Measurements from ENCODE around the gene LRFN5. TPM values are rescaled to one million over a fixed set of nuclear protein-coding genes. Genes with fewer than 3 reads are reported as not detected.
"Not testable (repeated sequence)": the region's sequence is repeated elsewhere in the genome, so short reads cannot be mapped to it uniquely, and the experiment has no call there.

The LRFN5 gene
- total RNA-seq: not detected in 2 replicates

DNA sequence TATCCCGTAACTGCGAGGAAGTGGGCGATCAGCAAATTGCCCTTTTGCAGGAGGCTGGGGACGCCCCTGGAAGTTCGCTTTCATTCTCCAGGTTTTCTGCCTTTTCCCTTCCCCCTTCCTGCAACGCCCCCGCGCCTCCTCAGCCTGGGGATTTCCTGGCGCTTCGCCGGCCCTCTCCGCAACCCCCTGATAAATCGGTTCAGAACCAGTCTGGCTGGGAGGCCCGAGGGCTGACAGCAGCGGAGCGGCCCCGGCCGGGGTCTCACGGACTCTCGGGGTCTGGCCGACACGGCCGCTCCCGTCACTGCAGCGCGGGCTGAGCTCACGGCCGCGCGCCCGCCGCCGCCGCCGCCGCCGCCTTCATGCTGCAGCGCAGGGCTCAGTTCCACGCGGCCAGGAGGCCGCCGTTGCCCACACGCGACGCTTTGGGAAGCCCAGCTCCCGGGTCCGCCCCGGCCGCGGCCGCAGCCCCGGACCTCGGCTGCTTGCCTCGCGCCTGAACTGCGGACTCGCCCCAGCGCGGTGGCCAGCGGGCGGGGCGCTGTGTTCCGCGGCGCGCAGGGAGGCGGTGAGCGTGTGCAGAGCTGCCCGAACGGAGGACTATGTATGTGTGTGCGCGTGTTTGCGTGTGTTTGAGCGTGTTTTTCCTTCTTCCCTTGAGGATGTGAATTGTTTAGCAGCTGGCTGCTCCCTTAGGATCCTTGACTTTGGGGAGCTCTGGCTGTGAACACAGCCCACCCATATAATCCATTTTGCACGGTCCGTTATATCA lies at the start of gene LRFN5:
TSS of gene LRFN5 (plus strand) at position 345 of the 772 bp plus-strand sequence.
- DNase-seq: peak; percentile 23

DNA sequence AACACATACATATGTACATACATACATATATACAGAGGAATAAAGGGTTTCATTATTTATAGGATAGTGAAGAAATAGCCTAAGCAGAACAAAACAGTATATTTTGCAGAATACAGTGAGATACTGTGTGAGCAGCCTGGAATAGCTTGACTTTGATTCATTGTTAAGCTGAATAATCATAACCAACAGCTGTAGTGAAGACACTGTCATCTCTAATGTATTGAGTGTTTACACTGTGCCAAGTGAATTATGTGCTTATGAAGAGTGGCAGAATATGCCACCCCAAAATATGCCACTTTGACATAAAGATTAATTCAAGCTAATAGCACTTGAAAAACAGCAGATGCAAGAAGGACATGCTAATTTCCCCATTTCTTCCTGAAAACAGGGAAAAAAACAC lies 48.2 kb upstream of the LRFN5 start:
- no peak for DNase-seq

DNA sequence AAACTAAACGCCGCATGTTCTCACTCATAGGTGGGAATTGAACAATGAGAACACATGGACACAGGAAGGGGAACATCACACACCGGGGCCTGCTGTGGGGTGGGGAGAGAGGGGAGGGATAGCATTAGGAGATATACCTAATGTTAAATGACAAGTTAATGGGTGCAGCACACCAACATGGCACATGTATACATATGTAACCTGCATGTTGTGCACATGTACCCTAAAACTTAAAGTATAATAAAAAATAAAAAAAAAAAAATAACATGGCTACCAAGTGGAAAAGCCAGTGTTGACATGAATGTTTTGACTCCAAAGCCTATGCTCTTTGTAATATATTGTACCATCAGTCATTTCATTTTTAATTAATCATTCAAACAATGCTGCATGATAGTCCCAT lies 39.8 kb upstream of the LRFN5 start:
- not testable (repeated sequence) for DNase-seq

DNA sequence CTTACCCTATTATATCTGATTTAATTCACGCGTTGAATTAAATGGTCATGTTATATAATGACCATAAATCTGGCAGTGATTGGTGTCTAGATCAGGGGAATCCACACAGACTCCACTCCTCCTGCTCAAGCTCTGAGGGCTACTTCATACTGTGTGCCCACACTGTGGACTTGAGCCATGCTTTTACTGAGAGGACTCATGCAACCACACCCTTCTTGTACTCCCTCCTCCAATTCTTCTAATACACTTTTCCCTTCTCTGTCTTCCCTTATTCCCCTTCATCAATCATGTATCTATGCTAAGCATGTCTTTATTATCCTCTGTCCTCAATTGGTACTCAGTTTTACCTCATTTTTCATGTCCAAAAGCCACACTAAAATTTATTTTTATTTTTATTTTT lies 37.7 kb upstream of the LRFN5 start:
- DNase-seq: no peak

DNA sequence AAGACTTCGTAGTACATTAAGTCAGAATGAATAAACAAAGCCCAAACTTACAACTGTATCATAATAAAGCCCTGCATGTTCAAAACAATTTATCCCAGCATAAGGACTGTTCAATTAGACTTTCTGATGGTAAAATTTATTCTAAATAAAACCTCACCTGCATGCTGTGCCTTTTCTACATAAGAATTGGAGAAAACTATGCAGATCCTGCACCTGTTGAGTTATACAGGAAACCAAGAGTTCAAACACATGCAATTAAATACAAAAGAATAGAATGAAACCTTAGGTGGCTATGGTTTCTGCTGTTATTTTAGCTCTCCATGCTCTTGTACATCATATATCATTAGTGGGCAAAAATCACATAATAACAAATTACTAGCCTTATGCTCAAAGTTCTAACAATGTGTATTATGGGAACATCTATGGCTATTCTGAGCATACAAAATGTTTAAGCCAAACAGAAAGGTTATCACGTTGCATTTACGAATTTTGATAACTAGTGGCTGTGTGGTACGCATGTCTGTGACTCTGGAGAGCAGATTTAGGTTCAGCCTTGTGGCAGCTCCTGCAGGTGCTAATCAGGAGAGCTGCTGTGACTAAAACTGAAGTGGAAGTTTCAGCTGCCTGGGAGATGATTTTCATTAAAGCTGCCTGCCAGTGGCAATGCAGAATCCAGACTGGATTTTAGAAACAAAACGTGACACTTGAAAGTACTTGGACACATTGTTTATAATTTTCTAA lies 36.1 kb upstream of the LRFN5 start:
- DNase-seq: no peak

DNA sequence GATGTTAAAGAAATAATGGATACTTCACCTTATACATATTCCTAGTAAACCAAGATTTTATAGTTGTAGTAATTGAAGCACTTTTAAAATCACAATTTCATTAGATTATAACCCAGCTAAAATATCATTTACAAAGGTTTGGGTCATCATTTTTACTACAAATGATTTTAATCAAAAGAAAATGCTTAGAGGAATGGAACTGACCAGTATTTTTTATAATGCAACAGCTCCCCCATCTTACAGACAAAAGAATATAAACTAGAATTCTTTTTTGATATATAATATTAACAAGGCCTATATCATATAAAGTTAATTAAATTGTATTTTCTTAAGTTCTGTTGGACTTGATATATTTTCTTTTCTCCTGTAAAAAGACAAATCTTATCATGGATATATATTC lies 20.4 kb upstream of the LRFN5 start:
- DNase-seq: no peak

DNA sequence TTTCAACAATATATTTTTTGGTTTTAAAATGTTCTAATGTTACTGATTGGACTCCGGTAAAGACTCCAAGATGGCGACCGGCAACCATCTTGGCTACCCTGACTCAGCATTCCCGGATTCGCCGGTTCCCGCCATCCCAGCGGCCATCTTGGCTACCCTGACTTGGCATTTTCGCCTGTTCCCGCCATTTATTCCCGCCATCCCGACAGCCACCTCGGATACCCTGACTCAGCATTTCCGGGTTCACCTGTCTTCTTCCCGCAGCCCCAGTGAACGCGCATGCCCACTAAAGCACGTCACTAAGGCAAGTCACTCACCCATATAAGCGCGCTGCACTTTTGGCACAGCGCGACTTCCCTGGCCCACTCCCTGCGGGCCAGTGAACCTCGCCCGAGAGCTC lies 9.0 kb upstream of the LRFN5 start:
- no peak for DNase-seq

DNA sequence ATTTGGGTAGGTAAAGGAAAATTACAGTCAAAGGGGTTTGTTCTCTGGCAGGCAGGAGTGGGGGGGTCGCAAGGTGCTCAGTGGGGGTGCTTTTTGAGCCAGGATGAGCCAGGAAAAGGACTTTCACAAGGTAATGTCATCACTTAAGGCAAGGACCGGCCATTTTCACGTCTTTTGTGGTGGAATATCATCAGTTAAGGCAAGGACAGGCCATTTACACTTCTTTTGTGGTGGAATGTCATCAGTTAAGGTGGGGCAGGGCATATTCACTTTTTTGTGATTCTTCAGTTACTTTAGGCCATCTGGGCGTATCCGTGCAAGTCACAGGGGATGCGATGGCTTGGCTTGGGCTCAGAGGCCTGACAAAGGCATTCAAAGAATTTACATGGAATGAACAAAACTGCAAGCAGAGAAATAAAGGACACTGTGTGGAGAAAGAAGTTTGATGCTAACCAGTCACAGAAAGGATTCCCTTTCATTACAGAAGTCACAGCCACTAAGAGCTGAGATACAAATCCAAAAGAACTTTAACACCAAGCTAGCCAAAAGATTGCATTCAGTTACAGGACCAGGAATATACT lies 6.8 kb upstream of the LRFN5 start:
- DNase-seq: not testable (repeated sequence)

DNA sequence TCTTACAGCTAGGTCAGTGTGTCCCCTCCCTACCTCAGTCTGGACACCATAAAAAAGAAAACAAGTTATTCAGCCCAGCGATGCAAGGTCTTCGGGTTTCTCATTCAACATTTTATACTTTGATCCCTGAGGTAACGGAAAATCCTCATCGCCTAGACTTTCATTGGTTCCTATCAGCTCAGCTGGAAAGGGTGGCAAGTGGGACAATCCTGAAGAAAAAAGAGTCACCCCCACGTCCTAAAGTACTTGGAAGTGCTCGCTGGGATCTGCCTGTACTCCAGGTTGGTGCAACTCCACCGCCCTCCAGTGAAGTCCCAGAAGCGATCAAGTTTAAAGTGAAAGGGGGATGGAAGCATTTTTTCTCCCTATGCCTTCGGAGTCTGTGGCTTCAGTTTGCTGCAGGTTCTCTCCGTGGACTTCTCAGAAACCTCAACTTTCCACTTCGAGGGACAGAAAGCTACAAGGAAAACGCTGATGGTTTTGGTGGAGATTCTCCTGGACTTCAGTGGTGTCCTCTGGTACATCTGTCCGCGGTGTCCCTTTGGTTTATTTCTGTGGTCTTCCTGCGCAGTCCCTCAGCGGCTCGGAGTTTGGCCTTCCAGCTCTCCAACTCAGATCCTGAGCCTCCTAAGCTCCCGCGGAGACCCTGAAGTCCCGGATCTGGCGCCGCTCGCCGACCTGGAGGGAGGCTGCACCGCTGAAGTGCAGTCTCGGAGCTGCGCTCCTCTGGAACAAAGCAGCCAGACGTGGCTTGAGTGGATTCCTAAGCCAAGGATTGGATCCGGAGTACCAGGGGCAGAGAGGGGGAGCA lies 1.8 kb upstream of the LRFN5 start:
- peak; percentile 26 for DNase-seq

DNA sequence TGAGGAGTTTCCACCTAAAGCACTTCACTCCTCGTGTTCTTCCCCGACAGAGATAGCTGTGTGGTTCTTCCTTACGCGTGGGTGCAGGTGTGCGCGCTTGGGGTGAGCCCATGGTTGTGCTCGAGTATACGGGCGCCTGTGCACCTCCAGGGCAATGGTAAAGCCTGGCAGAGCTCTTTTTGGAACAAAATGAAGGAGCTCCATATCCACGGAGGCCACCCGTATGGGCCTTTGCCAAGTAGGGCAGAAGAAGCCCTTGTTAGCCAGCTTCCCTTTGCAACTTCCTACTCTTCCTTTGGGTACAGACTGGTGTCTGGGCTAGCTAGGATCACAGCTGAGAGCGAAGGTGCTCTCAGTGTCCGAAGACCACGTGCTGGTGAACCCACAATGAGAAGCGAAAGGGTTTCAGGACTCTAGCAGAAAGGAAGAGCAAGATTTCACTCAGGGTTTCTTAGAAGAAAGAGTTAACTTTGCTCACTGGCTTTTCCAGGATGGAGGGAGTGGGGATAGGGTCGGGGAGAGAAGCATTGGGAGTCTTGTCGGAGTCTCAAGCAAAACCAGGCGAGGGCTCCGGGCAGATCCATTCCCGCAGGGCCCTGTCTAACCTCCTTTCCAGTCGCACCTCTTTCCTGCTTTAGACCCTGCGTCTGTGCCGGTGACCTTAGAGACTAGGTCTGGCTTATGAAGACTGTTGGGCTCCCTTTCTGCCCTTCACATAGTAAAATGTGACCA lies 960 bp upstream of the LRFN5 start:
- no peak for DNase-seq

DNA sequence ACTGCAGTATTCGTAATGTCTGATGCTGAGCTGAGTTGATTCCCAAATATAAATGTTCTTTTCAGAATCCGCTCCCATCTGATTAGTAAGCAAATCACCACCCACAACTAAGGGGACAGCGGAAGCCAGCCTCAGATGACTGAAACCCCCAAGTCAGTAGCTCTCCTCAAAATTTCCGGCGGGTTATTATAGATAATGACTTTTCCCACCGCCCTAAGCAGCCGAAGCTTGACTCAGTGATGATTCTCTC lies 469 bp upstream of the LRFN5 start:
- no peak for DNase-seq

DNA sequence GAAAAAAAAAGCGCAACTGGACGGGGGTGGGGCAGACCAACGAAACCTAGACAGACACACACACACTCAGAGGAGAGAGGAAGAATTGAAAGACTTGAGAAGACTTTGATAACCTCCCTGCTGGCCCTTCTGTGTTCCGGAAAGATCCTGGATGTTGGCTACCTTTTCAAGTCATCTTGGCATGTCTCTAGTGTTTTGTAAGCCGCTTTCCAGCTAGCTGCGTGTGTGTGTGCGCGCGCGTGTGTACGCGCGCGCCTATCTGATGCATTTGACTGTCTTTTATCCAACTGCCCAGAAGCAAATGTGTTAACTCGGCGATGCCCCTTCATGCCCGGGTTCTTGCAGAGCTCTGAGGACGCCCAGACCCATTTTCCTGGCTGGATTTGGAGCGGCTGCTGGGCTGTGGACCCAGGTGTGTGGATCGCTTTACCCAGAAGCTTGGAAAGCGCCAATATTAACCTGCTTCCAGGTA lies 664 bp downstream of the LRFN5 start:
- DNase-seq: peak; percentile 4

DNA sequence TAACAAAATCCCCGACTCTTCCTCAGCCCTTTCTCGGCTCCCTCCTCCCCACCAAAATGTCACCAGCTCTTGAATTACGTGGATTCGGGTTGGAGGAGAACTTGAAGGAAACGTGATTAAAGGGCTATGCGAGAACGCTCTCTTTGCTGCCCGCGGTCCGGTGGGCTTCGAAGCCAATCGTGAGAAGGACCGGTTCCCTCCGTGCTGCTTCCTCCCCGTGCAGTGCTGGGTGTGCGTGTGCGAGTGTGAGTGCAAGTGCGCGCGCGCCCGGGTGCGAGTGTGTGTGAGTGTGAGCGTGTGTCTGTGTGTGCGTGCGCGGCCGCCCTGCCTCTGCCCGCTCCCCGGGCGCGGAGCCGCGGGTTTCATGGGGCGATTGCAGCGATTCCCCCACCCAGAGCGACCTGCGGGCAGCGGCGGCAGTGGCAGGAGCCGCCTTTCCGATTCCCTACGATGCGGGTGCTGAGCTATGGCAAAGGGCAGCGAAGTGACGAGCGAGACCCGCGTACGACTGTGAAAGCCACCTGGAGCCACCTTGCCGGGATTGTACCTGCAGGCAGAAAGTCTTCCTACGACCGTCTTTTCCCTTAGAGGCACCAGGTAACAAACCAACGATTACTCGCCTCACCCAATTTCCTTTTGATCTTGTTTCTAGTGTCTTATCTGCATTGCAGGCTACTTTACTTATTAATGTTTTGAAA lies 1.4 kb downstream of the LRFN5 start:
- DNase-seq: no peak

DNA sequence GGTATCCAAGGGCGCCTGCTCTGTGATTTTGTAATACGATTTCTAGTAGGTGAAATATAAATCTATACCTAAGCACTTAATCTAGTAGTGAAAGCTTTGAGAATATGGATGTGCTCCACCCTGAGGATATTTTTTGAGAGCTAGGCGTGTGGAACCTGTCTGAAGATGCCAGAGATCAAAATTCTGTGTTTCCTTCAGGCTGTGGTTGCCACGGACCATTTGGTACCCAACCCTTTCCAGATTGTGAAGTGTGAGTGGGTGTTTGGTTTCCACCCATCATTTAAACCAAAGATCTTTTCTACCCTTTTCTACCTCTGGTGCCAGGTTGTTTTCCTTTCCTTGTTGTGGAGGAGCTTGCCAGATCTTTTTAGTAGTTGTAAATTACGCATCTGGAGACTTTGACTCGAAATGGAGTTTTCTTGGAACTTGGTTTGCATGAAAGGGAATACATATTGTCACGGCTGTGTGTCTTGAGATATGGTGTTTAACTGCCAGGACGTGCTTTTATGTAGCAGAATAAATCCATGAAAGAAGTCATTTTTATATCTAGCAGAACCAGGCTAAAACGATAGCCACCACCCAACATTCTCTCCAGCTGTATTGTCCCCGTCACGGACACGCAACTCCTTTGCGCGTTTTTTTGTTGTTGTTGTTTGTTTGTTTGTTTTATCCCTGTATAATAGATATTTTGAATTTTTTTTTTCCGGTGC lies 2.2 kb downstream of the LRFN5 start:
- DNase-seq: no peak

DNA sequence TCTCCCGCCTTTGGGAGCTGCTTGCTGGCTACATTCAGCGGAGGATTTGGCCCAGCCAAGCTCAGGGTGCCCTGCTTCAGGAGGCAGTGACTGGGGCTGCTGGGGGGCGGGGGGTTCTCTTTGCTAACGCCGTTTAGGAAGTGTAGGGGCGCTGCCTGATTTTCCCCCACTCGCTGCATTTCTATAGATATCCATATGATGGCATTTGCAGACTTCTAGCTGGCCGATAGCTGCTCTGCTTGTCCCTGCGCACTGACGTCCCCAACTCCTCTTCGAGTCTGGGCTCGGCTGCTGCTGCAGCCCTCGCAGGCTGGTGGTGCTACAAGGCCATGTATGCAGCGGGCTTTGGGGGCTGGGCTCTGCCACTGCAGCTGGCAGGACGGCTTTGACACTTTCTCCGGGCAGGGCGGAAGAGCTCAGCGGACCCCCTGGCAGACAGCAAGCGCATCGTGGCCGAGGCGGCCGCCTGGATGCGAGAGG lies 3.1 kb downstream of the LRFN5 start:
- no peak for DNase-seq

DNA sequence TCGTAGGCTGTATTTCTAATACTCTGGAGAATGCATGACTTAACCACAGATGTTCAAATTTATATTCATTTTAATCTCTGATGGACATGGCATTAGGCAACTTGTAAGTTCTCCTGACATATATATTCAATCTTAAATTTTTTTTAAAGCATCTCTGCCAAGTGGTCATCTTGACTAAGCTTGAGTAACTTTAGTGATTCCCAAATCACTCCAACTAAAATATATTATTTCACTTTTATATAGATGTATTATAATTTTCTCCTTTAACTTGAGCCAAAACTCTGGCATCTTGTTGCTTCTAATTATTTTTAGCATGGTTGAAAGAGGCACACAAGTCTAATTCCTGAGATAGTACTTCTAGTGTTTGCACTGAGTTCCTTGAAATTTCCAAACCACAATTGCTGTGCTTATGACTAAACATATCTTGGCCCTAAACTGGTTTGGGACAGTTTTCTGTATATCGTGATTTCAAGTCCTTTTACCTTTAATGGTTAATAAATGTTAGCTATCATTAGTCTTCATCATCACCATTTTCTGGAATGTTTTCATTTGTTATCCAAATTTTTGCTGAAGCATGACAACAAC lies 8.4 kb downstream of the LRFN5 start:
- DNase-seq: no peak

DNA sequence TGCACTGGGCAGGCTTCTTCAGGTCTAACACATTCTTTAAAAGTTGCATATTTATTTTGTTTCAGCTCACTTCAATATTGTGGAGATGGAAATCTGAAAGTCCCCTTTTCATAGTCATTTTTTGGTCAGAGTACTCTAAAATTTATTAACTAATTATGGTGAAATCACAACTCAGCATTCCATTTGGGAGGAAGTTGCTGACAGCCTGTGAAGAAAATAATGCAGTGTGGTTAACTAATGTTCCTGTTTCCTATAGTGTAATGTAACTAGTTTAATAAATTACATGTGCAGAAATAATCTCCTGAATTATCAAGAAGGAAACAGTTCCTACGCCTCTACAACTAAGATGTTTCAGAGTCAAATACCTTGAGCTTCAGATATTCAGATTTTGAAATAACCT lies 17.1 kb downstream of the LRFN5 start:
- no peak for DNase-seq

DNA sequence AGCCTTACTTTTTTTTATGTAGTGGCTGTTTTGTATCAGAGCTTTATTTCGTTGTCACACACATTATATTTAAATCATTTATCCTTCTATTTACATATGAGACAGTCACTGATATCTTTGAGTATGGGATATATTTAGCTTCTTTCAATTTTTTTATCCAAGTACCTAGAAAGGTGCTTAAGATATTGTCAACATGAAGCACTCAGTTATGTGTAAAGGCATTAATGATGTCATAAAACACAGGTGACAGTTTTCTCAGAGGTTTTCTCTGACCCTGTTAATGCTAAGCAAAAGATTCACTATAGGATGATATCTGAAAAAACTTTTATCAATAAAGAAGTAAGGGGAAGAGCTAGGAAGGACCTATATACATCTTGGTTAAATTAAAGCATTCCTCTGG lies 23.2 kb downstream of the LRFN5 start:
- DNase-seq: no peak

DNA sequence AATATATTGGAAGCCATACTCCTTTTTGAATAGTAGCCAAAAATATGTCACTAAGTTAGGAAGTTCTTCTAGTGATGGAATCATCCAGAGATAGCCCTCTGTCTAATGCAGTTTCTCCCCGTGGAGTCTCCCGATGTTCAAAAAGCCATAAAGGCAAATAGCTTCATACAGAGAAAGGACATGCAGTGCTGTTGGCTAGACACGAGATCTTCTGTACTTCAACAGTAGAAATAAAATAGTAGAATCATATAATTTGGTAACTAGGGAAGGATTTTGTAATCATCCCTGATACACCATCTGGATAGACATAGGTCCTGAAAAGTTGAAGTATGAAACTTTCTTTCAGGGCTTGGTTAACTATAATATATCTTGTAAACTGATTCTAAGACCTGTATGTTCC lies 27.6 kb downstream of the LRFN5 start:
- no peak for DNase-seq

Data from dermis blood vessel endothelial cell (primary cell).